HG03103 (cell line): ENCODE data around the gene ALK.

Experiments used
- ATAC-seq: cut with Tn5 transposase; IDR thresholded peaks from one replicate; pipeline ENCODE4 v1.9.1; 2021; ENCODE audit warnings: low read depth; ENCODE audit not compliant: unreplicated experiment

The ALK gene

GRCh38 chr2:29725610-29726009 is 195.8 kb downstream of the ALK start:
- no peak for ATAC-seq

- ATAC-seq: no peak
These were observed 197.1 kb downstream of the ALK start for GRCh38 chr2:29724282-29724681.

GRCh38 chr2:29723255-29724001 is 198.0 kb downstream of the ALK start:
- ATAC-seq: peak; percentile 54

- no peak for ATAC-seq
These were observed 201.7 kb downstream of the ALK start for GRCh38 chr2:29719639-29720038.

GRCh38 chr2:29718076-29718686 is 203.2 kb downstream of the ALK start:
- no peak for ATAC-seq

- ATAC-seq: no peak
These were observed 205.7 kb downstream of the ALK start for GRCh38 chr2:29715655-29716054.

GRCh38 chr2:29714333-29714732 is 207.1 kb downstream of the ALK start:
- no peak for ATAC-seq

- no peak for ATAC-seq
These were observed 215.1 kb downstream of the ALK start for GRCh38 chr2:29706171-29706720.

GRCh38 chr2:29705616-29706015 is 215.8 kb downstream of the ALK start:
- no peak for ATAC-seq

GRCh38 chr2:29703336-29703735 is 218.1 kb downstream of the ALK start:
- no peak for ATAC-seq

- ATAC-seq: no peak
These were observed 219.1 kb downstream of the ALK start for GRCh38 chr2:29702276-29702675.

- ATAC-seq: no peak
These were observed 220.8 kb downstream of the ALK start for GRCh38 chr2:29700560-29700959.

- no peak for ATAC-seq
These were observed 222.3 kb downstream of the ALK start for GRCh38 chr2:29699045-29699444.

GRCh38 chr2:29698216-29698615 is 223.2 kb downstream of the ALK start:
- no peak for ATAC-seq

- no peak for ATAC-seq
These were observed 223.7 kb downstream of the ALK start for GRCh38 chr2:29697715-29698114.

GRCh38 chr2:29697181-29697580 is 224.2 kb downstream of the ALK start:
- ATAC-seq: no peak

GRCh38 chr2:29694741-29695140 is 226.6 kb downstream of the ALK start:
- no peak for ATAC-seq

GRCh38 chr2:29691391-29691950 is 229.9 kb downstream of the ALK start:
- ATAC-seq: no peak

GRCh38 chr2:29689666-29690065 is 231.7 kb downstream of the ALK start:
- no peak for ATAC-seq

GRCh38 chr2:29688429-29688828 is 233.0 kb downstream of the ALK start:
- no peak for ATAC-seq

GRCh38 chr2:29687121-29687520 is 234.3 kb downstream of the ALK start:
- ATAC-seq: no peak
